Bronchial epithelial cell (primary cell): Measurements from ENCODE around the gene HCLS1. TPM values are rescaled to one million over a fixed set of nuclear protein-coding genes. Genes with fewer than 3 reads are reported as not detected.
"Not testable (repeated sequence)": the region's sequence is repeated elsewhere in the genome, so short reads cannot be mapped to it uniquely, and the experiment has no call there.

Experiments
- DNase-seq: peaks from one replicate; pipeline ENCODE4 v3.0.0-alpha.2; 2010; ENCODE audit warnings: low read depth
- FAIRE-seq: peaks from 2 replicates; lab custom pipeline; 2011; peaks lifted over from hg19 to GRCh38; lab: Jason Lieb, UNC
- H3K27me3 ChIP-seq: 2 replicates; pipeline ENCODE4 v1.5.1; 2011; ENCODE audit warnings: low read length; ENCODE audit not compliant: control insufficient read depth, insufficient read depth
- H3K36me3 ChIP-seq: 2 replicates; pipeline ENCODE4 v1.5.1; 2011; ENCODE audit warnings: low read length; ENCODE audit not compliant: control insufficient read depth, insufficient read depth
- H3K4me3 ChIP-seq: 2 replicates; pipeline ENCODE4 v1.5.1; 2011; ENCODE audit warnings: mild to moderate bottlenecking, low read depth, low read length, control low read depth
- CTCF ChIP-seq: IDR thresholded peaks from 2 replicates; pipeline ENCODE4 v1.5.1; 2011; ENCODE audit warnings: mild to moderate bottlenecking, moderate library complexity, low read length, control low read depth, inconsistent platforms; ENCODE audit not compliant: insufficient read depth, severe bottlenecking
- total RNA-seq: library from RNA; depleted of rRNA; stranded (reverse); fragments of >200 nt; gene quantifications from 2 replicates; pipeline ENCODE4 v1.2.1, GENCODE V29; 2014

Gene HCLS1
- total RNA-seq, 1 donor from 2014 or later: 6.3 TPM

GRCh38 chr3:121601212-121601812 is 59.4 kb downstream of the HCLS1 start:
- H3K27me3 ChIP-seq: no peaks in the 10 kb centered on the region
- no peak for TF ChIP-seq CTCF
- FAIRE-seq (no peak), DNase-seq (no peak)
- H3K36me3 ChIP-seq: no peaks in the 10 kb centered on the region
- H3K4me3 ChIP-seq: no peak overlapping the region

- DNase-seq, H3K27me3 ChIP-seq, H3K36me3 ChIP-seq, H3K4me3 ChIP-seq, FAIRE-seq: not testable (repeated sequence)
These were observed 60.8 kb downstream of the HCLS1 start for GRCh38 chr3:121599900-121600299.

- TF ChIP-seq CTCF: no peak
- H3K4me3 ChIP-seq: no peak overlapping the region
- no peak for DNase-seq
- peak; percentile 50 for FAIRE-seq
- no peaks in the 10 kb centered on the region for H3K36me3 ChIP-seq
- no peaks in the 10 kb centered on the region for H3K27me3 ChIP-seq
These were observed 62.1 kb downstream of the HCLS1 start for GRCh38 chr3:121598564-121598963.

- no peak for TF ChIP-seq CTCF
- FAIRE-seq: no peak
- Histone ChIP-seq H3K4me3 (no peak overlapping the region), H3K36me3 (no peaks in the 10 kb centered on the region), H3K27me3 (no peaks in the 10 kb centered on the region)
- no peak for DNase-seq
These were observed 64.8 kb downstream of the HCLS1 start for GRCh38 chr3:121595765-121596406.

- DNase-seq (no peak), FAIRE-seq (no peak)
- no peaks in the 10 kb centered on the region for H3K27me3 ChIP-seq
- H3K4me3 ChIP-seq: no peak overlapping the region
- H3K36me3 ChIP-seq: no peaks in the 10 kb centered on the region
- TF ChIP-seq CTCF: no peak
These were observed 65.9 kb downstream of the HCLS1 start for GRCh38 chr3:121594850-121595249.

- H3K4me3 ChIP-seq, H3K36me3 ChIP-seq, H3K27me3 ChIP-seq, FAIRE-seq, DNase-seq: not testable (repeated sequence)
These were observed 66.9 kb downstream of the HCLS1 start for GRCh38 chr3:121593806-121594205.
